ENCODE results near the gene LARP1.
"Not testable (repeated sequence)": the region's sequence is repeated elsewhere in the genome, so short reads cannot be mapped to it uniquely, and the experiment has no call there.

DNA sequence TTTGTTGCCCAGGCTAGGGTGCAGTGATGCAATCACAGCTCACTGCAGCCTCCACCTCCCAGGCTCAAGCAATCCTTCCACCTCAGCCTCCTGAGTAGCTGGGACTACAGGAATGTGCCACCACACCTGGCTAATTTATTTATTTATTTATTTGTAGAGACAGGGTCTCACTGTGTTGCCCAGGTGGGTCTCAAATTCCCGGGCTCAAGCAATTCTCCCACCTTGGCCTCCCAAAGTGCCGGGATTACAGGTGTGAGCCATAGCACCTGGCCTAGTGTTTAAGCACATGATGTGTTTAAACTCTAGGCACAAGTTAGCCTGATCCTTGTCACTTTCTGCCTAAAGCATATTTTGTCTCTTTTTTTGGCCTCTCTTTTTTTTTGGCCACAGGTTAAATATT is 4.5 kb upstream of the LARP1 start:
- TF ChIP-seq, protein P1, sequence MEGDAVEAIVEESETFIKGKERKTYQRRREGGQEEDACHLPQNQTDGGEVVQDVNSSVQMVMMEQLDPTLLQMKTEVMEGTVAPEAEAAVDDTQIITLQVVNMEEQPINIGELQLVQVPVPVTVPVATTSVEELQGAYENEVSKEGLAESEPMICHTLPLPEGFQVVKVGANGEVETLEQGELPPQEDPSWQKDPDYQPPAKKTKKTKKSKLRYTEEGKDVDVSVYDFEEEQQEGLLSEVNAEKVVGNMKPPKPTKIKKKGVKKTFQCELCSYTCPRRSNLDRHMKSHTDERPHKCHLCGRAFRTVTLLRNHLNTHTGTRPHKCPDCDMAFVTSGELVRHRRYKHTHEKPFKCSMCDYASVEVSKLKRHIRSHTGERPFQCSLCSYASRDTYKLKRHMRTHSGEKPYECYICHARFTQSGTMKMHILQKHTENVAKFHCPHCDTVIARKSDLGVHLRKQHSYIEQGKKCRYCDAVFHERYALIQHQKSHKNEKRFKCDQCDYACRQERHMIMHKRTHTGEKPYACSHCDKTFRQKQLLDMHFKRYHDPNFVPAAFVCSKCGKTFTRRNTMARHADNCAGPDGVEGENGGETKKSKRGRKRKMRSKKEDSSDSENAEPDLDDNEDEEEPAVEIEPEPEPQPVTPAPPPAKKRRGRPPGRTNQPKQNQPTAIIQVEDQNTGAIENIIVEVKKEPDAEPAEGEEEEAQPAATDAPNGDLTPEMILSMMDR (IDR thresholded peaks at IDR 0.05) = not testable (repeated sequence)
- not testable (repeated sequence) for TF ChIP-seq POLR2AphosphoS5 (IDR thresholded peaks at IDR 0.05)
